Ishikawa (cell line): ENCODE results near the gene ARSK.

Experiments
- CEBPB ChIP-seq: IDR thresholded peaks from 2 replicates; pipeline ENCODE4 v1.6.1; 2012
- CREB1 ChIP-seq: IDR thresholded peaks from 2 replicates; pipeline ENCODE4 v1.6.1; 2012; ENCODE audit warnings: low read depth
- EGR1 ChIP-seq: IDR thresholded peaks from 2 replicates; pipeline ENCODE4 v1.6.1; 2012
- EP300 ChIP-seq: IDR thresholded peaks from 2 replicates; pipeline ENCODE4 v1.6.1; 2012; ENCODE audit warnings: borderline replicate concordance
- FOXM1 ChIP-seq: IDR thresholded peaks from 2 replicates; pipeline ENCODE4 v1.6.1; 2012; ENCODE audit warnings: low read depth, borderline replicate concordance
- NFIC ChIP-seq: IDR thresholded peaks from 2 replicates; pipeline ENCODE4 v1.6.1; 2012
- RAD21 ChIP-seq: IDR thresholded peaks from 2 replicates; pipeline ENCODE4 v1.6.1; 2012; ENCODE audit warnings: low read depth
- REST ChIP-seq: IDR thresholded peaks from 2 replicates; pipeline ENCODE4 v1.6.1; 2012; ENCODE audit warnings: low read depth, mild to moderate bottlenecking
- TAF1 ChIP-seq: IDR thresholded peaks from 2 replicates; pipeline ENCODE4 v1.6.1; 2012; ENCODE audit warnings: low read depth, mild to moderate bottlenecking
- TCF12 ChIP-seq: IDR thresholded peaks from 2 replicates; pipeline ENCODE4 v1.6.1; 2012; ENCODE audit warnings: low read depth
- TEAD4 ChIP-seq: IDR thresholded peaks from 2 replicates; pipeline ENCODE4 v1.6.1; 2012
- USF1 ChIP-seq: IDR thresholded peaks from 2 replicates; pipeline ENCODE4 v1.6.1; 2012
- YY1 ChIP-seq: IDR thresholded peaks from 2 replicates; pipeline ENCODE4 v1.6.1; 2012; ENCODE audit warnings: low read depth
- ZBTB7A ChIP-seq: IDR thresholded peaks from 2 replicates; pipeline ENCODE4 v1.6.1; 2012; ENCODE audit warnings: low read depth

The ARSK gene

GRCh38 chr5:95649274-95649673, 94.4 kb downstream of the ARSK start:
- TF ChIP-seq USF1 (no peak), CREB1 (no peak), EP300 (no peak), REST (no peak), CEBPB (no peak), TAF1 (no peak), TEAD4 (no peak), YY1 (no peak), FOXM1 (no peak), TCF12 (no peak), ZBTB7A (no peak)

- TF ChIP-seq TCF12 (no peak), REST (no peak), CEBPB (no peak), RAD21 (no peak), CREB1 (no peak), EGR1 (no peak), ZBTB7A (no peak), NFIC (no peak), USF1 (no peak)
Measured at GRCh38 chr5:95649842-95650620, 95.1 kb downstream of the ARSK start.

- TF ChIP-seq EGR1 (no peak), ZBTB7A (no peak)
Measured at GRCh38 chr5:95652849-95653248, 97.9 kb downstream of the ARSK start.

- TF ChIP-seq TEAD4 (no peak), FOXM1 (no peak), RAD21 (no peak), CEBPB (no peak), NFIC (no peak), TCF12 (no peak), YY1 (no peak), ZBTB7A (no peak), USF1 (no peak), EP300 (no peak), REST (no peak), CREB1 (no peak), TAF1 (no peak)
Measured at GRCh38 chr5:95654196-95654595, 99.3 kb downstream of the ARSK start.
